HG03558 (cell line): ENCODE data around the gene USP32.
"Not testable (repeated sequence)": the region's sequence is repeated elsewhere in the genome, so short reads cannot be mapped to it uniquely, and the experiment has no call there.

Experiments used
- ATAC-seq: cut with Tn5 transposase; IDR thresholded peaks from one replicate; pipeline ENCODE4 v1.9.1; 2021; ENCODE audit warnings: moderate number of reproducible peaks; ENCODE audit not compliant: unreplicated experiment; ENCODE audit errors: extremely low read depth

The USP32 gene

GRCh38 chr17:60252459-60252858 is 139.5 kb downstream of the USP32 start:
- no peak for ATAC-seq

GRCh38 chr17:60249290-60249826 is 142.6 kb downstream of the USP32 start:
- no peak for ATAC-seq

- ATAC-seq: no peak
These were observed 143.2 kb downstream of the USP32 start for GRCh38 chr17:60248618-60249289.

GRCh38 chr17:60247836-60248461 is 144.0 kb downstream of the USP32 start:
- no peak for ATAC-seq

DNA sequence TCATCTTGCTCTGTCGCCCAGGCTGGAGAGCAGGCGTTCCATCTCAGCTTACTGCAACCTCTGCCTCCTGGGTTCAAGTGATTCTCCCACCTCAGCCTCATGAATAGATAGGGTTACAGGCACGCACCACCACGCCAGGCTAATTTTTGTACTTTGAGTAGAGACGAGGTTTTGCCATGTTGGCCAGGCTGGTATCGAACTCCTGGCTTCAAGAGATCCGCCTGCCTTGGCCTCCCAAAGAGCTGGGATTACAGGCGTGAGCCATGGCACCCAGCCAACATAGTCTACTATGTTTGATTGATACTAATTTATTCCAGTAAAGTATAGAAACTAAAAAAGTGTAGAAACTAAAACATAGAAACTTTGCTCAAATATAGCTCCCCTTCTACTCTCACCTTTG is 147.3 kb downstream of the USP32 start:
- ATAC-seq: no peak

GRCh38 chr17:60240290-60240689 is 151.6 kb downstream of the USP32 start:
- no peak for ATAC-seq

DNA sequence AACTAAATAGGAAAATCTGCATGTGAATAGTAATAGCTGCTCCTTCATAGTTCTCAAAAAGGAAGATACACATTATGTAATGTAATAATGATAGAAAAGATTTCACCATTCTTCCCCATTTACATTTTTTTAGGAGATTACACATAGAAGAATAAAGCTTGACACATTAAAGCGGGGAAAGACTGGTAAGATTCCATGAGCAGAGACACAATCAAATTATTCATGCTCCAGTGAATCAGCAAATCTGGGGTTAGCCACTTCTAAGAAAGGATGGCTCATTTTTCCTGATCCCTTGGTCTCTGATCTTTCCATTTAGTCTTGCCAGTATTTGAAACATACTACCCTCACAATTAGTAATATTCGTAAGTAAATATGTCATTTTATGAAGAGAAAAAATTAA is 160.2 kb downstream of the USP32 start:
- ATAC-seq: no peak

- no peak for ATAC-seq
These were observed 160.7 kb downstream of the USP32 start for GRCh38 chr17:60231234-60231633.

DNA sequence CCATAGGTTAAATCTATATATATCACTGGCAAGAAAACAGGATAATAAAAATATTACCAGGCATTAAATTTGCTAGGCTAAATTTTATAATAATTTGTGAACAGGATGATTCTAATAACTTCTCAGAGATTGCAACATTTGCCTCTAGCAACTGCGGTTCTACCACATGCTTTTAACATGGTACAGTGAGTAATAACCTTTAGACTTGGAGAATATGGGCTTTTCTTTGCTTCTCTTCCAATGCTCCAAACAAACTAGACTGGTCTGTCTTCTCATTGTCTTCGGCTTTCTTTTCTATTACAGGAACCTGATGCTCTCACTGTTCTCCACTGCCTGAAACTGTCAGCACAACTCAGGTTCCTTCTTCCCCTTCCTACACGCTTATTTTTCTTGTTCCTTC is 161.6 kb downstream of the USP32 start:
- ATAC-seq: no peak

GRCh38 chr17:60229188-60229802 is 162.6 kb downstream of the USP32 start:
- no peak for ATAC-seq

DNA sequence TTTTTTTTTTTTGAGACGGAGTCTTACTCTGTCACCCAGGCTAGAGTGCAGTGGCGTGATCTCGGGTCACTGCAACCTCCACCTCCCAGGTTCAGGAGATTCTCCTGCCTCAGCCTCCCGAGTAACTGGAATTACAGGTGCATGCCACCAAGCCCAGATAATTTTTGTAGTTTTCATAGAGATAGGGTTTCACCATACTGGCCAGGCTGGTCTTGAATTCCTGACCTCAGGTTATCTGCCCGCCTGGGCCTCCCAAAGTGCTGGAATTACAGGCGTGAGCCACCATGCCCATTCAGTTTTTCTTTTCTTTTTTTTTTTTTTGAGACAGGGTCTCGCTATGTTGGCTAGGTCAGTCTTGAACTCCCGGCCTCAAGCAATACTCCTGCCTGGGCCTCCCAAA is 164.7 kb downstream of the USP32 start:
- ATAC-seq: not testable (repeated sequence)

GRCh38 chr17:60224064-60224463 is 167.9 kb downstream of the USP32 start:
- ATAC-seq: no peak

- no peak for ATAC-seq
These were observed 168.5 kb downstream of the USP32 start for GRCh38 chr17:60223456-60223855.

GRCh38 chr17:60218774-60219173 is 173.2 kb downstream of the USP32 start:
- not testable (repeated sequence) for ATAC-seq

DNA sequence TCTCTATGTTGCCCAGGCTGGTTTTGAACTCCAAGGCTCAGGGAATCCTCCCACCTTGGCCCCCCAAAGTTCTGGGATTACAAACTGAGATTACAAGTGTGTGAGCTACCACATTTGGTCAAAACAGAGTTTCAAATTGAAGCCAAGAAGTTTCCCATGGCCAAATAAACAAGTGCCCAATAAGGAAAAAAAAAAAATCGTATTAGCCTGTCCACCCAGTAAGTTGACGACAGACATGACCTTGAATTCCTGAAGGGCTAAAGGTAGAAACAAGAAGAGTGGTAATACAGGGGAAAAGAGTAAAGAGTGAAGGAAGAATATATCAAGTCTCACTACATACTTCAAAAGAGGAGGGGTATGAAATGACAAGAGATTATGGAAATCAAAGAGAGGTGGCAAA is 176.0 kb downstream of the USP32 start:
- not testable (repeated sequence) for ATAC-seq

GRCh38 chr17:60211282-60211681 is 180.7 kb downstream of the USP32 start:
- not testable (repeated sequence) for ATAC-seq

DNA sequence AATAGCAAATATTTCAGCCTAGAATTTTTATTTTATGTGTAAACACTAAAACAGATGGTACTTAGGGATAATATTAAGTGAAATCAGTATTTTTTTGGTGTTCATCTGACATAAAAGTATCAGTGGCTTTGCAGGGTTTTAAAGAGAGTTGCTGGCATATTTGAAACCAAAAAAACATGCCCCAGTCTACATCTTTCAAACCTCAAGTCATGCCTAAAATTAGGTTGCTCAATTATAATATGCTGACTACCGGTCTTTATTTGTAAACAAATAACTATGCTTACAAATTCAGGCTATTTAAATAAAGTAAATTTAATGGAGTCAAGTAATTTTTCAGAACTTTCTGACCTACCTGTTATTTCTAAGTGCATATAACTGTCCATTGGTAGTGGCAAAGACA is 183.6 kb downstream of the USP32 start:
- not testable (repeated sequence) for ATAC-seq

DNA sequence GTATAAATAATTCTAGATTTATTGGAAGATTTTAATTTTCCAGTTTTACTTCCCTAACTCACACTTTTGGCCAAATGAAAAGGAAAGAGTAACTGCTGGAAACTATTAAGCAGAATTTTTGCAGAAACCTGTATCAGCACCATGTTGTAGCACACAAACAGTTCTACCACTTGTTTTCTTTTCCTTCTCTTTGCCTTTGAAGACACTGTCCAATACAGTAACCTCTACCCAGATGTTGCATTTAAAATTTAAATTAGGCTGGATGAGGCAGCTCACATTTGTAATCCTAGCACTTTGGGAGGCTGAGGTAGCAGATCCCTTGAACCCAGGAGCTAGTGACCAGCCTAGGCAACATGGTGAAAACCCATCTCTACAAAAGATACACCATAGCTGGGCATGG is 186.2 kb downstream of the USP32 start:
- not testable (repeated sequence) for ATAC-seq

DNA sequence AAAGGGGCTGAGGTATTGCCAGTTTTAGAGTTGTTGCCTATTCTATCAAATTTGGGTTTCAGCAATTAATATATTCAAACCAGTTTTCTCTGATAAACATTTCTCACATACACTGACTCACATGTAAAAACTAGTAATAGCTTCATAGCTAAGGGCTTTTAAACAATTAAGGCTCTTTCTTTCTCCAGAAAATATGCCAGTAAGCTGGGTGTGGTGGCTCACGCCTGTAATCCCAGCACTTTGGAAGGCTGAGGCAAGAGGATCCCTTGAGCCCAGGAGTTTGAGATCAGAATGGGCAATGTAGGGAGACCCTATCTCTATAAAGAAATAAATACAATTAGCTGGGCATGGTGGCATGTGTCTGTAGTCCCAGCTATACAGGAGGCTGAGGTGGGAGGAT is 193.3 kb downstream of the USP32 start:
- ATAC-seq: not testable (repeated sequence)

DNA sequence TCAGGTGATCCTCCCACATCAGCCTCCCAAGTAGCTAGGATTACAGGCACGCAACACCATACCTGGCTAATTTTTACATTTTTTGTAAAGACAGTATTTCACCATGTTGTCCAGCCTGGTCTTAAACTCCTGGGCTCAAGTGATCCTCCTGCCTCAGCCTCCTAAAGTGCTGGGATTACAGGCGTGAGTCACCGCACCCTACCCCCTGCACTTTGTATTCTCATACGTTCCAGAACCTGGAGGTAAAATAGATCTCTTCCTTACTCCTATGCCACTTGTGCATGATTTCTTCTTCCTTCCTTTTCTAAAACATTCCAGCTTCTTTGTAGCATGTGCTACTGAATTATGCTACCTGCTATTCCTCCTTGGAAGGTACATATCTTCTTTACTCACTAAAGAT is 197.8 kb downstream of the USP32 start:
- ATAC-seq: not testable (repeated sequence)

GRCh38 chr17:60193482-60193881 is 198.5 kb downstream of the USP32 start:
- ATAC-seq: no peak
